Neural cell (in vitro differentiated cells): Measurements from ENCODE around the gene TMEM181.

Experiments
- EP300 ChIP-seq: fragments of 450-650 bp; conservative IDR thresholded peaks from 2 replicates; pipeline ENCODE4 v1.6.1; 2014; ENCODE audit warnings: antibody characterized with exemption, mild to moderate bottlenecking, moderate library complexity; ENCODE audit not compliant: poor library complexity, severe bottlenecking
- EZH2 ChIP-seq: fragments of 200-600, 300-800 bp; shearing (Covaris generic), sonication (generic); IDR thresholded peaks from 2 replicates; pipeline ENCODE4 v1.6.1; 2014; ENCODE audit warnings: antibody characterized with exemption, low read length, borderline replicate concordance, mild to moderate bottlenecking; ENCODE audit not compliant: insufficient read depth, poor library complexity, severe bottlenecking
- MXI1 ChIP-seq: fragments of 450-650 bp; conservative IDR thresholded peaks from 2 replicates; pipeline ENCODE4 v1.6.1; 2014; ENCODE audit warnings: antibody characterized with exemption, mild to moderate bottlenecking; ENCODE audit not compliant: poor library complexity, severe bottlenecking
- POLR2AphosphoS5 ChIP-seq: IDR thresholded peaks from 2 replicates; pipeline ENCODE4 v1.6.1; 2012
- TF ChIP-seq, protein P1 (sequence below): fragments of 450-650 bp; IDR thresholded peaks from 2 replicates; pipeline ENCODE4 v1.5.1; 2014; ENCODE audit warnings: antibody characterized with exemption, mild to moderate bottlenecking, moderate library complexity; ENCODE audit not compliant: poor library complexity, severe bottlenecking
- TF ChIP-seq, protein P2 (sequence below): IDR thresholded peaks from 2 replicates; pipeline ENCODE4 v1.6.1; 2012; ENCODE audit warnings: borderline replicate concordance

DNA sequence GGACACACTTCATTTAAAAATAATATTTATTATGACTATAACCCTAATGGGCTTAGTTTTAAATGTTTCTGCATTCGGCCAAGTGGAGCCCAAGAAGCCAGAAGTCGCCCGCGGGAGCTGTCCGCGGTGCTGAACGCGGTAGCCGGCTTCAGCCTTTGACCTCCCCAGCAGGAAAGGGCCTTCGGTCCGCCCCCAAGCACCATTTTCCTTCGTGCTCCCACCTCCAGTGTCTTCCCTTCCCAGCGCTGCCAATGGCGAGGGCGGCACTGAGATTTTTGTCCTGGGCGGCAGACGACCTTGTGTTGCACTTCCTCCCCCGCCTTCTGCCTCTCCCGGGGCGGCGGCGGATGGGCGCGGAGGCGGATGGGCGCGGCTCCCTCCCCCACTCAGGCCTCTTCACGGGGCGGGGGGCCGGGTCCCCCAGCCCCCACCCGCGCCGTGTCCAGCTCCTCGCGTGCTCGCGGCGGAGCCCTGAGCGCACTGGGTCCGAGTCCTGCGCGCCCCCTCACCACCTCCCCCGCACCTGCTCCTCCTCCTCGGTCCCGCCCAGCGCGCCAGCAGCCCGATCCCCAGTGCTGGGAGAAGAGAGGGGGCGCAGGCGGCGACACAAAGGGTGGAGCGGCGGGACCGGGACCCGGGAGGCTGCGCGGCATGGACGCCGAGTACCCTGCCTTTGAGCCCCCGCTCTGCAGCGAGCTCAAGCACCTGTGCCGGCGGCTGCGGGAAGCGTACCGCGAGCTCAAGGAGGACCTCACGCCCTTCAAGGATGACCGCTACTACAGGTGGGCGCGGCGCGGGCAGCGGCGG, 23.6 kb upstream of the TMEM181 start:
- TF ChIP-seq POLR2AphosphoS5 (peak; percentile 28), EZH2 (no peak), EP300 (no peak), MXI1 (peak; percentile 25)
- TF ChIP-seq, protein P1, sequence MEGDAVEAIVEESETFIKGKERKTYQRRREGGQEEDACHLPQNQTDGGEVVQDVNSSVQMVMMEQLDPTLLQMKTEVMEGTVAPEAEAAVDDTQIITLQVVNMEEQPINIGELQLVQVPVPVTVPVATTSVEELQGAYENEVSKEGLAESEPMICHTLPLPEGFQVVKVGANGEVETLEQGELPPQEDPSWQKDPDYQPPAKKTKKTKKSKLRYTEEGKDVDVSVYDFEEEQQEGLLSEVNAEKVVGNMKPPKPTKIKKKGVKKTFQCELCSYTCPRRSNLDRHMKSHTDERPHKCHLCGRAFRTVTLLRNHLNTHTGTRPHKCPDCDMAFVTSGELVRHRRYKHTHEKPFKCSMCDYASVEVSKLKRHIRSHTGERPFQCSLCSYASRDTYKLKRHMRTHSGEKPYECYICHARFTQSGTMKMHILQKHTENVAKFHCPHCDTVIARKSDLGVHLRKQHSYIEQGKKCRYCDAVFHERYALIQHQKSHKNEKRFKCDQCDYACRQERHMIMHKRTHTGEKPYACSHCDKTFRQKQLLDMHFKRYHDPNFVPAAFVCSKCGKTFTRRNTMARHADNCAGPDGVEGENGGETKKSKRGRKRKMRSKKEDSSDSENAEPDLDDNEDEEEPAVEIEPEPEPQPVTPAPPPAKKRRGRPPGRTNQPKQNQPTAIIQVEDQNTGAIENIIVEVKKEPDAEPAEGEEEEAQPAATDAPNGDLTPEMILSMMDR, result peak; percentile 25
- TF ChIP-seq, protein P2, sequence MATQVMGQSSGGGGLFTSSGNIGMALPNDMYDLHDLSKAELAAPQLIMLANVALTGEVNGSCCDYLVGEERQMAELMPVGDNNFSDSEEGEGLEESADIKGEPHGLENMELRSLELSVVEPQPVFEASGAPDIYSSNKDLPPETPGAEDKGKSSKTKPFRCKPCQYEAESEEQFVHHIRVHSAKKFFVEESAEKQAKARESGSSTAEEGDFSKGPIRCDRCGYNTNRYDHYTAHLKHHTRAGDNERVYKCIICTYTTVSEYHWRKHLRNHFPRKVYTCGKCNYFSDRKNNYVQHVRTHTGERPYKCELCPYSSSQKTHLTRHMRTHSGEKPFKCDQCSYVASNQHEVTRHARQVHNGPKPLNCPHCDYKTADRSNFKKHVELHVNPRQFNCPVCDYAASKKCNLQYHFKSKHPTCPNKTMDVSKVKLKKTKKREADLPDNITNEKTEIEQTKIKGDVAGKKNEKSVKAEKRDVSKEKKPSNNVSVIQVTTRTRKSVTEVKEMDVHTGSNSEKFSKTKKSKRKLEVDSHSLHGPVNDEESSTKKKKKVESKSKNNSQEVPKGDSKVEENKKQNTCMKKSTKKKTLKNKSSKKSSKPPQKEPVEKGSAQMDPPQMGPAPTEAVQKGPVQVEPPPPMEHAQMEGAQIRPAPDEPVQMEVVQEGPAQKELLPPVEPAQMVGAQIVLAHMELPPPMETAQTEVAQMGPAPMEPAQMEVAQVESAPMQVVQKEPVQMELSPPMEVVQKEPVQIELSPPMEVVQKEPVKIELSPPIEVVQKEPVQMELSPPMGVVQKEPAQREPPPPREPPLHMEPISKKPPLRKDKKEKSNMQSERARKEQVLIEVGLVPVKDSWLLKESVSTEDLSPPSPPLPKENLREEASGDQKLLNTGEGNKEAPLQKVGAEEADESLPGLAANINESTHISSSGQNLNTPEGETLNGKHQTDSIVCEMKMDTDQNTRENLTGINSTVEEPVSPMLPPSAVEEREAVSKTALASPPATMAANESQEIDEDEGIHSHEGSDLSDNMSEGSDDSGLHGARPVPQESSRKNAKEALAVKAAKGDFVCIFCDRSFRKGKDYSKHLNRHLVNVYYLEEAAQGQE, result peak; percentile 92
